ENCODE results near the gene SYCE3.

- TF ChIP-seq, protein P1, sequence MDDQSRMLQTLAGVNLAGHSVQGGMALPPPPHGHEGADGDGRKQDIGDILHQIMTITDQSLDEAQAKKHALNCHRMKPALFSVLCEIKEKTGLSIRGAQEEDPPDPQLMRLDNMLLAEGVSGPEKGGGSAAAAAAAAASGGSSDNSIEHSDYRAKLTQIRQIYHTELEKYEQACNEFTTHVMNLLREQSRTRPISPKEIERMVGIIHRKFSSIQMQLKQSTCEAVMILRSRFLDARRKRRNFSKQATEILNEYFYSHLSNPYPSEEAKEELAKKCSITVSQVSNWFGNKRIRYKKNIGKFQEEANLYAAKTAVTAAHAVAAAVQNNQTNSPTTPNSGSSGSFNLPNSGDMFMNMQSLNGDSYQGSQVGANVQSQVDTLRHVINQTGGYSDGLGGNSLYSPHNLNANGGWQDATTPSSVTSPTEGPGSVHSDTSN (IDR thresholded peaks at IDR 0.05) = no peak
- TF ChIP-seq EP300 (IDR thresholded peaks at IDR 0.05; ENCODE audit: borderline replicate concordance in 1 of 2, low read depth in 1 of 2, low read length in 1 of 2) (no peak), YY1 (IDR thresholded peaks at IDR 0.05; ENCODE audit: low read depth) (no peak), NFIC (IDR thresholded peaks at IDR 0.05; ENCODE audit: borderline replicate concordance) (no peak), POLR2AphosphoS5 (IDR thresholded peaks at IDR 0.05; ENCODE audit: low read depth, low read length) (no peak), FOSL2 (IDR thresholded peaks at IDR 0.05; ENCODE audit: borderline replicate concordance, low read depth) (no peak), FOXJ3 (CRISPR knock-in tag; IDR thresholded peaks at IDR 0.05) (no peak), ELF1 (IDR thresholded peaks at IDR 0.05) (no peak), REST (IDR thresholded peaks at IDR 0.05; ENCODE audit: low read depth, low read length) (no peak), EZH2phosphoT487 (IDR thresholded peaks at IDR 0.05; ENCODE audit: borderline replicate concordance, low read depth) (no peak), TAF1 (IDR thresholded peaks at IDR 0.05; ENCODE audit: borderline replicate concordance, low read depth, low read length) (no peak)
- TF ChIP-seq, protein P2, sequence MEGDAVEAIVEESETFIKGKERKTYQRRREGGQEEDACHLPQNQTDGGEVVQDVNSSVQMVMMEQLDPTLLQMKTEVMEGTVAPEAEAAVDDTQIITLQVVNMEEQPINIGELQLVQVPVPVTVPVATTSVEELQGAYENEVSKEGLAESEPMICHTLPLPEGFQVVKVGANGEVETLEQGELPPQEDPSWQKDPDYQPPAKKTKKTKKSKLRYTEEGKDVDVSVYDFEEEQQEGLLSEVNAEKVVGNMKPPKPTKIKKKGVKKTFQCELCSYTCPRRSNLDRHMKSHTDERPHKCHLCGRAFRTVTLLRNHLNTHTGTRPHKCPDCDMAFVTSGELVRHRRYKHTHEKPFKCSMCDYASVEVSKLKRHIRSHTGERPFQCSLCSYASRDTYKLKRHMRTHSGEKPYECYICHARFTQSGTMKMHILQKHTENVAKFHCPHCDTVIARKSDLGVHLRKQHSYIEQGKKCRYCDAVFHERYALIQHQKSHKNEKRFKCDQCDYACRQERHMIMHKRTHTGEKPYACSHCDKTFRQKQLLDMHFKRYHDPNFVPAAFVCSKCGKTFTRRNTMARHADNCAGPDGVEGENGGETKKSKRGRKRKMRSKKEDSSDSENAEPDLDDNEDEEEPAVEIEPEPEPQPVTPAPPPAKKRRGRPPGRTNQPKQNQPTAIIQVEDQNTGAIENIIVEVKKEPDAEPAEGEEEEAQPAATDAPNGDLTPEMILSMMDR (IDR thresholded peaks at IDR 0.05) = no peak
Observed at GRCh38 chr22:50551160-50551752, 11.5 kb downstream of the SYCE3 start.
